Endothelial cell (in vitro differentiated cells): ENCODE results near the gene PRKCA. TPM values are rescaled to one million over a fixed set of nuclear protein-coding genes. Genes with fewer than 3 reads are reported as not detected.

Experiments used
- DNase-seq: peaks from one replicate; pipeline ENCODE4 v3.0.0; 2021; ENCODE audit warnings: low spot score
- H3K27ac Mint-ChIP-seq: one replicate; pipeline ENCODE4 v1.8.0; 2021; ENCODE audit warnings: mixed read lengths, inconsistent platforms; ENCODE audit not compliant: unreplicated experiment
- H3K27me3 Mint-ChIP-seq: one replicate; pipeline ENCODE4 v1.8.0; 2021; ENCODE audit warnings: mild to moderate bottlenecking, moderate library complexity, mixed read lengths, inconsistent platforms; ENCODE audit not compliant: unreplicated experiment
- H3K36me3 Mint-ChIP-seq: one replicate; pipeline ENCODE4 v1.8.0; 2021; ENCODE audit warnings: mild to moderate bottlenecking, low read depth, mixed read lengths, inconsistent platforms; ENCODE audit not compliant: unreplicated experiment
- H3K4me1 Mint-ChIP-seq: one replicate; pipeline ENCODE4 v1.8.0; 2021; ENCODE audit warnings: mild to moderate bottlenecking, mixed read lengths, inconsistent platforms; ENCODE audit not compliant: unreplicated experiment
- H3K4me3 Mint-ChIP-seq: one replicate; pipeline ENCODE4 v1.8.0; 2021; ENCODE audit warnings: mild to moderate bottlenecking, mixed read lengths, inconsistent platforms; ENCODE audit not compliant: unreplicated experiment
- H3K9me3 Mint-ChIP-seq: one replicate; pipeline ENCODE4 v1.8.0; 2021; ENCODE audit warnings: mixed read lengths, inconsistent platforms; ENCODE audit not compliant: unreplicated experiment
- CTCF ChIP-seq: fragments of 200-600 bp; sonication (generic); IDR thresholded peaks from one replicate; pipeline ENCODE4 v1.5.0; 2021; ENCODE audit warnings: antibody characterized with exemption; ENCODE audit not compliant: unreplicated experiment
- total RNA-seq: library from RNA; stranded (reverse); fragmentation: NEBNext Ultra II Directional; extraction: Animal tissue kit (Norgen Biotek cat#: 25700); gene quantifications from one replicate; pipeline ENCODE4 v1.2.1, GENCODE V29; 2021; ENCODE audit not compliant: unreplicated experiment

PRKCA gene
- total RNA-seq, 1 donor from 2014 or later: 2.1 TPM

- Mint-ChIP-seq H3K4me3 (no peak overlapping the region), H3K27me3 (no peaks in the 10 kb centered on the region), H3K9me3 (no peaks in the 10 kb centered on the region), H3K27ac (no peak overlapping the region), H3K4me1 (no peaks in the 10 kb centered on the region), H3K36me3 (no peaks in the 10 kb centered on the region)
- no peak for TF ChIP-seq CTCF
- DNase-seq: no peak
Measured at GRCh38 chr17:66817750-66818149, 515.3 kb downstream of the PRKCA start.

- Mint-ChIP-seq H3K4me1 (no peaks in the 10 kb centered on the region), H3K4me3 (no peak overlapping the region), H3K27me3 (no peaks in the 10 kb centered on the region), H3K27ac (no peak overlapping the region), H3K36me3 (no peaks in the 10 kb centered on the region), H3K9me3 (no peaks in the 10 kb centered on the region)
- no peak for DNase-seq
- no peak for TF ChIP-seq CTCF
Measured at GRCh38 chr17:66819466-66819865, 517.1 kb downstream of the PRKCA start.

GRCh38 chr17:66822009-66822408 lies 519.6 kb downstream of the PRKCA start:
- Mint-ChIP-seq H3K4me1 (peaks cover 3% of the 10 kb centered on the region), H3K36me3 (no peaks in the 10 kb centered on the region), H3K27me3 (no peaks in the 10 kb centered on the region), H3K27ac (no peak overlapping the region), H3K4me3 (no peak overlapping the region), H3K9me3 (no peaks in the 10 kb centered on the region)
- no peak for TF ChIP-seq CTCF
- DNase-seq: no peak

- H3K36me3 Mint-ChIP-seq: peaks cover under 1% of the 10 kb centered on the region
- peaks cover 16% of the 10 kb centered on the region for H3K4me1 Mint-ChIP-seq
- H3K4me3 Mint-ChIP-seq: no peak overlapping the region
- TF ChIP-seq CTCF: no peak
- H3K27ac Mint-ChIP-seq: no peak overlapping the region
- no peak for DNase-seq
- no peaks in the 10 kb centered on the region for H3K9me3 Mint-ChIP-seq
- H3K27me3 Mint-ChIP-seq: peaks cover 3% of the 10 kb centered on the region
Measured at GRCh38 chr17:66826856-66827255, 524.4 kb downstream of the PRKCA start.

GRCh38 chr17:66829386-66829864 lies 527.0 kb downstream of the PRKCA start:
- Mint-ChIP-seq H3K27ac (no peak overlapping the region), H3K36me3 (peaks cover 3% of the 10 kb centered on the region), H3K4me1 (peaks cover 16% of the 10 kb centered on the region), H3K27me3 (peaks cover 8% of the 10 kb centered on the region), H3K9me3 (no peaks in the 10 kb centered on the region), H3K4me3 (no peak overlapping the region)
- DNase-seq: peak; percentile 76
- TF ChIP-seq CTCF: no peak
